ENCODE results near the gene PLXNA1.

PLXNA1 gene

DNA sequence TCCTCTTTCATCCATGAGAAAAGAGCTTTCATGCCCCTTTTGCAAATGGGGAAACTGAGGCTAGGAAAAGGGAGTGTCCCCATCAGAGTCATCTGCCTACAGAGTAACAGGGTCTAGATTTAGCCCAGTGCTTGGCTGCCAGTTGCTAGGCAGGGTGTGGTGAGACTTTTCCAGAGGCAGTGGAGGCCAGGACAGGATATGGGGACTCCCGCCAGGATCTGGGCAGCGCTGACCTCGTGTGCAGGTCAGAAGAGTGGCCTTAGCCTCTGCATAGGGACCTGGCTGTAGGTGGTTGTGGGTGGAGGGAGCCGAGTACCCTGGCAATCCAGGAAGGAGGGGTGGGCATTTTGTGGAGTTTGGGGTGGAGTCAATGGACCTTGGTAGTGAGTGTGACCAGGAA, 4.2 kb downstream of the PLXNA1 start:
- no peak for DNase-seq (ENCODE audit: low read depth in 2 of 2, low spot score in 1 of 2)

DNA sequence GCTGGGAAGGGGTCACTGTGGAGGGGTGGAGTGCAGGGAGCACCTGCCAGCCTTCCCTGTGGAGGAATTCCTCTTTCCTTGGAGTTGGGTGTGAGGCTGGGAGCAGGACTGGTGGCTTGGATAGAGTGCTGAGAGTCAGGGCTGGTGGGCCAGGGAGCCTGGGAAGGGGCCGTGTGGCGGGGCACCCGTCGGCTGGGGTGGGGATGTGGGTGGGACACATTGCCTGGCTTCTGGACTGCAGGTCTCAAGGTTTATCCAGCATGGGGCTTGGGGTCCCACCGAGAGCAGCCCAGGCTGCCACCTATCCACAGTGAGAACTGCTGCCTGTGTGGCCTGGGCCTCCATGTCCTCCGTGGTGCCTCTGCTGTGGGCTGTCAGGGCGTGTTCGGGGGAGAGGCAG, 4.7 kb downstream of the PLXNA1 start:
- DNase-seq (ENCODE audit: low read depth in 2 of 2, low spot score in 1 of 2) = no peak

DNA sequence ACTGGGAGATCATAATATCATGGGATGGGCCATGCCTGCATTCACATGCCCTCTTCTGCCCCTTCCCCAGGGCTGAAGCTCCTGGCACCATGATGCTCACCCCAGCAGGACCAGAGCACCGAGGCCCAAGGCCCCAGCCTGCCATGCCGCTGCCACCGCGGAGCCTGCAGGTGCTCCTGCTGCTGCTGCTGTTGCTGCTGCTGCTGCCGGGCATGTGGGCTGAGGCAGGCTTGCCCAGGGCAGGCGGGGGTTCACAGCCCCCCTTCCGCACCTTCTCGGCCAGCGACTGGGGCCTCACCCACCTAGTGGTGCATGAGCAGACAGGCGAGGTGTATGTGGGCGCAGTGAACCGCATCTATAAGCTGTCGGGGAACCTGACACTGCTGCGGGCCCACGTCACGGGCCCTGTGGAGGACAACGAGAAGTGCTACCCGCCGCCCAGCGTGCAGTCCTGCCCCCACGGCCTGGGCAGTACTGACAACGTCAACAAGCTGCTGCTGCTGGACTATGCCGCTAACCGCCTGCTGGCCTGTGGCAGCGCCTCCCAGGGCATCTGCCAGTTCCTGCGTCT, 5.6 kb downstream of the PLXNA1 start:
- no peak for DNase-seq (ENCODE audit: low read depth in 2 of 2, low spot score in 1 of 2)

DNA sequence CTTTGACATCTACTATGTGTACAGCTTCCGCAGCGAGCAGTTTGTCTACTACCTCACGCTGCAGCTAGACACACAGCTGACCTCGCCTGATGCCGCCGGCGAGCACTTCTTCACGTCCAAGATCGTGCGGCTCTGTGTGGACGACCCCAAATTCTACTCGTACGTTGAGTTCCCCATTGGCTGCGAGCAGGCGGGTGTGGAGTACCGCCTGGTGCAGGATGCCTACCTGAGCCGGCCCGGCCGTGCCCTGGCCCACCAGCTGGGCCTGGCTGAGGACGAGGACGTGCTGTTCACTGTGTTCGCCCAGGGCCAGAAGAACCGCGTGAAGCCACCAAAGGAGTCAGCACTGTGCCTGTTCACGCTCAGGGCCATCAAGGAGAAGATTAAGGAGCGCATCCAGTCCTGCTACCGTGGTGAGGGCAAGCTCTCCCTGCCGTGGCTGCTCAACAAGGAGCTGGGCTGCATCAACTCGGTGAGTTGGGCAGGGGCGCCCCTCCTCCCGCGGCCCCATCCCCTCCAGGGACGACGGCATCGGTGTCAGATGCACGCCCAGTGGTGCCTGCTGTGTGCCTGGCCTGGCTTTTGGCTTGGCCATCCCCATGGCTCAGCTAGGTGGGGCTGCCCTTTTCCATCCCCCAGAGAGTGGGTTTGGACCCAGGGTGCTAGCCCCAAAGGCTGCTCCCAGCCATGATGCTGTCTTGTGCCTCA, 6.6 kb downstream of the PLXNA1 start:
- DNase-seq (ENCODE audit: low read depth in 2 of 2, low spot score in 1 of 2) = no peak

DNA sequence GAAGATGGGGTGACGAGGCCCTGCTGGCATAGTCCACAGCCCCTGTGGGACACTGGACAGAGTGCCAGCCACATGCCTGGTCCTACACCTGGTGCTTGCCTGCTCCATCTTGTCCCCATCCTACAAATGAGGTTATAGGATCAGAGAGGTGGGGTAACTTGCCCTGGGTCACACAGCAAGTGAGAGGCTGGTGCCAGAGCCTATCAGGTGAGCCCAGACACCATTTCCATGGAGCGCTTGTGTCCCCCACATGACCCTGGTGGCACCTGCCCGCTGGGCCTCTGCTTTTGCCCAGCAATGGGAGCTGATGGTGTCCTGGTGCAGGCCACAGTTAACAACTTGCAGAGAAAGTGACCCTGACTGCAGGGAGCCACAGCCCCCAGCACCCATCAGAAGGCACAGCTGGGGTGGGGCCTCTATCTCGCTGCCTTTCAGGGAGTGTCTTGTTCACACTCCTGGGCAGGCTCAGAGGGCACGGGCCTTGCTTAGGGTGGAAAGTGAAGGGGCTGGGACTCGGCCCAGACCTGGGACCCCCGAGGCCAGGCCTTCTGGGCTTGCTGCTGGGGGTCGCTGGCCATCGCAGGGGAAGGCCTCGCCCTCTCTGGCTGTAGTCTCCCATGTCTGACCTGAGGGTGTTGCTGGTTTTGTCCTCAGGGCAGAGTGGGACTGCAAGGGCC, 7.2 kb downstream of the PLXNA1 start:
- DNase-seq (ENCODE audit: low read depth in 2 of 2, low spot score in 1 of 2) = no peak

DNA sequence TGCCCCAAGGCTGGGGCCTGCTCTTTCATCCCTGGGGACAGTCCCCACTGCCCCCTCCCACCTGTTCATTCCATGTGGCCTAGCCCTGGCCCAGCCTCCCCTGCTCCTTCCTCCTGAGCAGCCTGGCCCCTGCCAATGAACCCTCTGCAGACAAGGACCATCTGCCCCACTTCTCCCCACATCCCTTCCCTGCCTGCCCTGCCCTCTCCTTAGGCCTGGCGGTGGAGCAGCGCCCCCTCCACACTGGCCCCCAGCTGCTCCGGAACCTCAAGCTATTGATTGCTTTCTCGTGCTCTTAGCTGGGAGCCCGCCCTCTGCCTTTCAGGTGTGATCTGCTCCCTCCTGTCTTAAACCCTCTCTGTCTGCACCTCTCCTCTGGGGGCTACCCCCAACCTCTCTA, 8.0 kb downstream of the PLXNA1 start:
- DNase-seq (ENCODE audit: low read depth in 2 of 2, low spot score in 1 of 2) = no peak

DNA sequence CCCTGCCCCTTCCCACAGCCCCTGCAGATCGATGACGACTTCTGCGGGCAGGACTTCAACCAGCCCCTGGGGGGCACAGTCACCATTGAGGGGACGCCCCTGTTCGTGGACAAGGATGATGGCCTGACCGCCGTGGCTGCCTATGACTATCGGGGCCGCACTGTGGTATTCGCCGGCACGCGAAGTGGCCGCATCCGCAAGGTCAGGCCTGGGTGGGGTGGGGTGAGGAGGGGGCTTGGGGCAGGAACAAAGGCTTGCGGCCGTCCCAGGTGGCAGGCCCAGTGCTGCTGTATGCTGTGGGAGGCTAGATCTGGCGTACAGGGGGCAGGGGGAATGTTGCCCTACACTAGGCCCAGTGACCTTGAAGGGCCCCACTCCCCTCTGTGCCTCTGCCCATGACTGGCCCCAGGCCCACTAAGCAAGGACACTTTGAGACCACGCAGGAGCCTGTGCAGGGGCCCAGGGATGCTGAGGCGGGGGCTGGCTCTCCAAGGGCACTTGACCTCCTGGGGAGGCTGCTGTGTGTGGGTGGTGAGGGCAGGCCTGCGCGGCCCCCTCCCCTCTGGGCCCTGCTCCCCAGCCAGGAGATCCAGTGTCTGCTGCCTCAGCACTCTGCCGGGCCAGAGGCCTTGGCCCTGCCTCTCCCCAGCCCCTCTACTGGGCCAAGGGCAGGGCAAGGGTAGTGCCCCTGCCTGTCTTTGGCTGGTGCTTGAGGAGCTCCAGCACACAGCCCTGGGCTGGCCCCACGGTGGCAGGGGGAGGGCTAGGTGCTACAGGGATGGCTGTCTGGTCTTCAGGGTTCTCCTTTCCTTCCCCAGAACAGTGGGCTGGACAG, 8.7 kb downstream of the PLXNA1 start:
- no peak for DNase-seq (ENCODE audit: low read depth in 2 of 2, low spot score in 1 of 2)

DNA sequence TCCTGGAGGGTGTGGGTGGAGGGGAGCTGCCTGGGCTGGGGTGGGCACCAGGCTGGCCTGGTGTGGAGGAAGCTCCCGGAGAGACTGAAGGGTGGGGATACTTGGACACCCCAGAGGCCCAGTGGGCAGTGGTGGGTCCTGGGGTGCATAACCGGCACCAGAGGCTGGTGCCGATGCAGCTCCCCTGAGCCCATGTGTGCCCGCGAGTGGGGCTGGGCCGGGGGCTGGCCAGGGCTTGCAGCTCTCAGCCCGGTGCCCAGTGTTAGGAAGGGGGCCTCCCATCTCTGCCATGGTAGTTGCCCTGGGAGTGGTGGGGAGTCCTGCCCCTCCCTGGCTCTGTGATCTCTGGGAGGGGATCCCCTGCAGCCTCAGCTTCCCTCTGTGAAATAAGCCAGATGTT, 9.3 kb downstream of the PLXNA1 start:
- DNase-seq (ENCODE audit: low read depth in 2 of 2, low spot score in 1 of 2) = no peak

DNA sequence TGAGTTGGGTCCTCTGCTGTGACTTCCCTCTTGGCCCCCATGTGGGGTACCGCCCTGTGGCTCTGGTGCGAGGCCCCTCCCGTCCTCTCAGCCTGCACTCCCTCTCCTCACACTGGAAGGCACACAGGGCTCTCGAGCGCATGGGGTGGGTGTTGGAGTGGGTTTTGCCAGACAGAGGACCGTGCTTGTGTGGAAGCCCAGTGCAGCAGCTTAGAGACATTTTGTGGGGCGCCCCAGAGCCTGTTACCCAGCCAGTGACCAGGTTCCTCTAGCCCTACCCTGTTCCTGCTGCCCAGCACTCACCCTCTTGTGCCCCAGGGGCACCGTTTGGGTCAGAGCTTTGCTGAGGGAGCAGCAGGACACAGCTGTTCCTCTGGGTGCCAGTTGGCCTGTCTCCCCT, 9.9 kb downstream of the PLXNA1 start:
- no peak for DNase-seq (ENCODE audit: low read depth in 2 of 2, low spot score in 1 of 2)

DNA sequence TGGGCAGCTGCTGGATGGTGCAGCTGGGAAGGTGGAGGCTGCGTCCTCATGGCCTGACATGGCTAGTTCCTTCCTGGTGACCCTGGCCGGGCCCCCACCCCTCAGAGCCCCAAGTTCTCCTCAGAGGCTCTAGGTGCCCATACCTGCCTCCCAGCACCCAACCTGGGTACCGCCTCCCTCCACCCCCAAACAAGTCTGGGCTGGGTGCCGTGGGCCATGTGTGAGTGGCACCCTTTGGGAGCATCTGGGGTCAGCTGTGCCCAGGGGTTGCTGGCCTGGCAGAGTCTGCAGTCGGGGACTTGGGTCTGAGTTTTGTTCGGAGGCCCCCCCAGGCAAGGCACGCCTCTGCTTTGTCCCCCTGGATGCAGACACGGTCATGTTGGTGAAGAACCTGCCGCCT, 10.5 kb downstream of the PLXNA1 start:
- DNase-seq (ENCODE audit: low read depth in 2 of 2, low spot score in 1 of 2) = no peak

DNA sequence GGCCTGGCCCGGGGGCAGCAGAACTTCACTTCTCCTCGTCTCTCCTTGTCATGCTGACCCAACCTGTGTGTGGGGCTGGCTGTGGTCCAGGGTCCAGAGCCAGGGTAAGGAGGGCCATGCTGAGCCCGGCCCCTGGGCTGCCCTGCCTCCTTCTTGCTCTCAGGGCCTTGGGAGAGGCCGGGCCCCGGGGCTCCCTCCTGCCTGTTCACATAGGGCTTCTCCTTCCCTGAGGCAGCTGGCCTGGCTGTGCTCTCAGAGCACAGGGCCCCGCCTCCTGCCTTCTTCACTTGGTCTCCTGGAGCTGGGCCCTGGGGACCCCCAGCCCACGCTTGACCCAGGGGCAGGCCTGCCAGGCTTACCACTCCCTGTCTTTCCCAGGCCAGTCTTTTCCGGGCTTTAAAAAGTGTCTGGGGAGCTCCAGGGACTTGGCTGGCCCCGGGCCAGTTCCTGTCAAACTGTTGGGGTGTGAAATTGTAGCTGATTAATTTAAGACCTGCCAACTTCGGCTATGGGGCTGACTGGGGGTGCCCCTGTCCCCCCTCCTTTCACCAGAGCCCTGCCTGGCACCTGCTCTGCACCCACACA, 11.8 kb downstream of the PLXNA1 start:
- DNase-seq (ENCODE audit: low read depth in 2 of 2, low spot score in 1 of 2) = no peak

DNA sequence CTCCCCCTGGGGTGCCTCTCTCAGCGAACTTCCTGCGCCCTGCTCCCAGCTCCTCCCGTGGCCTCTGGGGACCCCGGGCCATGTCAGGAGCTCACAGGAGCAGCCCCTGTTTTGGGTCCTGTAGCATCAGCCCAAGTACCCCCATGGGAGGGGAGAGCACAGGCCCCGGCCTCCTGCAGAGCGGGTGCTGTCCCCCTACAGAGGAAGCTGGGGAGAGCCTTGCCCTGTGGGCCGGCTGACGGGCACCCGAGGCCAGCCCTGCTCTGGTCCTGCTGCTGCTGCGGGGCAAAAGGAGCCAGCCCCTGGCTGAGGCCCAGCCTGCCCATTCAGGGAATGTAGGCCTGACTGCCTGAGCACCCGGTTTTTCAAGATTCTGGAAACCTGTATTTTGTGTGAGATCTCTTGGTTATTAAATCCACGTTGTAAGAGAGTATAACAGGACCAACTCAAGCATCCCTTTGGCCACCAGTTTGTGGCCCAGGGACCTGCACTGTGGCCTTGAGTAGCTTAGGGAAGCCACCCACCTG, 12.4 kb downstream of the PLXNA1 start:
- no peak for DNase-seq (ENCODE audit: low read depth in 2 of 2, low spot score in 1 of 2)

DNA sequence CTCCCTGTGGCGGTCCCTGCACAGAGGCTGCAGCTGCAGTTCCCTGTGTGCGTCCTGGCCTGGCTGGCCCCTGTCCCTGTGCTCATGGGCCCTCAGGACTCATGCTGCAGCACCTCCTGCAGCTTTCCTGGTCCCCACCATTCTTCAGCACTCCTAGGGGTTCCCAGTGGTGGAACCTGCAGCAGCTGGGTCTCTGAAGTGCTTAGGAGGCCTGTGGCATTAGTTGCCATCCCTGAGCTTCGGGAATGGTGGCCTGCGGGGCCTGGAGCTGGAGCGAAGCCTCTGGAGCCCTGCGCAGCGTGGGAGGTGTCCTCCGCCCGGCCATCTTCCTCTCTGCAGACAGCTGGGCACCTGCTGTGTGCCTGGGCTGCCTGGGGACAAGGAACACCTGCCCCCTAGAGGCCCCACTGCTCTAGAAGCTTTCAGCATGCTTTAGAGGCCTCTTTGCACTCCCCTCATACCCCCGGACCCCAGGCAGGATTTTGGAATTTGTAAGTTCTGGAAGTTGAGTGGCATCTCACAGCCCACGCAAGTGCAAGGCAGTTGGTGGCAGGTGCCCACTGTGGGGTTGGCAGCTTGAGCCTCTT, 13.1 kb downstream of the PLXNA1 start:
- DNase-seq (ENCODE audit: low read depth in 2 of 2, low spot score in 1 of 2) = no peak

DNA sequence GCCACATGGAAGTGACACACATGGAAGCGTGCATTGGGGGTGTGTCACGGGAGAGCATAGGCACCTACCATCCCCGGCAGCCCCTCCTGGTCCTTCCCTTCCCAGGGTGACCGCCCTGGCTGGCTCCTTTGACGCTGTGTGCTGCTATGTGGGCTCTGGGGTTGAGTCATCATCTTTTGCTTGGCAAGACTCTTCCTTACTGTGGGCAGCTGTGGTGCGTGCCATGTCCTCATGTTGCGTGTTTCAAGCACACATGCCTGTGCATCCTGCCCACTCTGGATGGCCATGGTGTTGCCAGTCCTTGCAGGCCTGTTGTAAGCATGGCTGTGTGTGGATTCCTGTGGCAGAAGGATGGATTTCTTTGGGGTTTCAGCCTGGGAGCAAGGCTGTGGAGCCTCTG, 14.0 kb downstream of the PLXNA1 start:
- DNase-seq (ENCODE audit: low read depth in 2 of 2, low spot score in 1 of 2) = no peak

DNA sequence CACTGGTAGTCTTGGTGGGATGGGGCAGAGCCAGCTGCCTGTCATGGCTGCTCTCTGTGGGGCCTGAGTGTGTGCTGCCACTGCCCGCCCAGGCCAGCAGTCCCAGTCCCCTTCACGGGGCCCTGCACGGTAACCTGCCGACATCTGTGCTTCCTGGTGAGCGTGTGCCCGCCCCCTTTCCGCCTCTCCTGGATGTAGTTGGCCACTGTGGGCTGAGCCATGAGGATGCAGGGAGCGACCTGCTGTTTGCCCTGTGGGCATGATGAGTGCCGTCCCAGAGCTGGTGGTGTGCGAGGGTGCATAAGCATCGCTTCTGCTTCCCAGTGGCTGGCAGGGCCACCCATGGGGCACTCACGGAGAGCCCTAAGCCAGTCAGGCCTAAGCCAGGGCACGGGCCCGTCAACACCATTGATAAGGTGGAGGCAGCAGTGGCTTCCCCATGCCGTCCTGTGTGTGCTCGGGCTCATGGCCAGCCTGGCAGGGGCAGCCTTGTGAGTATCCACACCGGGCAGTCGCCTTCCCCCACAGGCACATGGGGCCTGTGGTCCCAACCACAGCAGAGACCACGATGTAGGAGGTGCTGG, 14.6 kb downstream of the PLXNA1 start:
- DNase-seq (ENCODE audit: low read depth in 2 of 2, low spot score in 1 of 2) = no peak

DNA sequence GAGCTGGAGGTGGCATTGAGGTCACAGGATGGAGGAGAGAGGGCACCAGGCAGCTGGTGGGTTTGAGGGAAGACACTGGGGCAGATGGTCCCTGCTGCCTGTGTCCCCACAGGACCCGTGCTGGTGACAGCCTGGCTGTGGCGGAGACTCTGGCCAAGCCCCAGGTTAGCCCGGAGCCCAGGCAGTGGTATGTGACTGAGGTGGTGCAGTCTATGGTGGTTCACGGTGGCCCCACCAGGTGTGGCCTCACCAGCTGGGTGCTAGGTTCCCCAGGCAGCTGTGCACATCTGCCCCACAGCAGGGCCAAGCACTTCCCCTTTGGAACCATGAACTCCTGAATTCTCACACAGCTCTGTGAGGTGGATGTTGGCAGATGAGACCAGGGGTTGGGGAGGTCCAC, 15.4 kb downstream of the PLXNA1 start:
- no peak for DNase-seq (ENCODE audit: low read depth in 2 of 2, low spot score in 1 of 2)

DNA sequence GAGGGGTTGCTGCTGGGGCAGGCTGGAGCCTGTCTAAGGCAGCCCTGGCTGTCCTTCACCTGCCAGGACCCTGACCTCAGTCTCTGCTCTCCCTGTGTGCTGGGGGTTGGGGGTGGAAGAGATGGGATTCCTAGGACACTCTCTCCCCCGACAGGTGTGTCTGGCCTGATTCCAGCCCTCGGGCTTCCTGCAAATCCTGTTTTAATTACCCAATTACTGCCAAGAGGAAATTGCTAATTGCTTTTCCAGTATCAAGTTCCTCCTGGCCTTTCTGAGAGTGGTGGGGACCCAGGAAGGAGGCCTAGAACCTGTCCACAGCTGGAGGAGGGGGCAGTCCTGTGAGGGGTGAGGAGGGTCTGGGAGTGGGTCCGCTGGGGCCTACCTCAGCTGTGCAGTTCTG, 15.8 kb downstream of the PLXNA1 start:
- DNase-seq (ENCODE audit: low read depth in 2 of 2, low spot score in 1 of 2) = no peak

DNA sequence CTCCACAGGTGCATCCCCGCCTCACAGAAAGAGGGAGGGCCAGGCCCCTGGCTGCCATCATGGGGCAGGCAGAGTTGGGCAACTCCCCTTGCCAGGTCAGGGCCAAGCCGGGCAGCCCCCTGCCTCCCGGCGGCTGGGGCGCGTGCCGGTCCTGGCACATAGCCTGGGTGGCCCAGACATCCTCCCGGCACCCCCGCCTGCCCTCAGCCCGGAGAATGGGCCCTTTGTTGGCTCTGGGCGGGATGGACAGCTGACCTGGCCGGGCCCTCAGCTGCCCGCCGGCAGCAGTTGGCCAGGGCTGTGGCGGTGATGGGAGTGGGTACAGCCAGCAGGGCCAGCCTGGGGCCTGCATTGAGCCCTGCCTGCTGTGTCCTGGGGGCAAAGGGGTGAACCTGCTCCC, 16.5 kb downstream of the PLXNA1 start:
- DNase-seq (ENCODE audit: low read depth in 2 of 2, low spot score in 1 of 2) = no peak

DNA sequence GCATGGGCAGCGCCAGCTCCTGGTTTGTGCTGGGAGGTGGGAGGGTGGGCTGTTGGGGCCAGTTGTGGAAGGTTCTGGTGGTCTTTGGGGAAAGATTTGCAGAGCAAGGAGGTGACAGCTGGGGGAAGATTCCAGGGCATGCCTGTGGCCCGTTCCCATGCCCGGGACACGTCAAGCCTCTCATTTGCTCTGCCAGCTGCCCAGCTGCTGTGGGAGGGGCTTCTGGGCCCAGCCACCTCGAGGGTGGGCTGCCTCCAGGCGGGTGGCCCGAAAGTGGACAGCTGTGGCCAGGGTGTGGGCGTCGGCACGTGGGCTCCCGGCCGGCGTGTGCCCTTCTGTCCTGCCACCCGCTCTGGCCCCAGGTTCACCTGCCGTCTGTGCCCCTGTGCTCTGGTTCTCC, 17.2 kb downstream of the PLXNA1 start:
- DNase-seq (ENCODE audit: low read depth in 2 of 2, low spot score in 1 of 2) = no peak

DNA sequence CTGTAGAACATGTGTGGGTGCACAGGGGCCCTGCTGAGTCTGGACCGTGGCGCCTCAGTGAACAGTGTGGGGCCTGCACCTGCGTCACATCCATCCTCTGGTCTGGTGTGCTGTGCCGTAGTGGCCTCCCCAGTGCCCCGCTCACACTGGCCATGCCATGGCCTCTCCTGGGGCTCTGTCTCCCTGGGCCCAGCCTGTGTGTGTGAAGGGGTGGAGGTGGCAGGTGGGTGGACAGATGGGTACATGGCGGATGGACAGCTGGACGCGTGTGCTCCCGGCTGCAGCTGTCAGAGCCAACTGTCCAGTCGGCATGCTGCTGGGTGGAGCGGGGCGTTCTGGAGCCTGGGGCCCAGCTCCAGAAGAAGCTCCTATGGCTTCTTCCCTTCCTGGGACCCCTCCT, 17.8 kb downstream of the PLXNA1 start:
- no peak for DNase-seq (ENCODE audit: low read depth in 2 of 2, low spot score in 1 of 2)

Data from stimulated activated CD8-positive, alpha-beta memory T cell treated with anti-CD3 and anti-CD28 coated beads, Interleukin-4, amount 100 ng/mL, for 4 hours (primary cell).